Mammary epithelial cell (primary cell): ENCODE results near the gene IQCN.

Source experiments
- CTCF ChIP-seq, 2 donors: IDR thresholded peaks in 1 of 2; conservative IDR thresholded peaks in 1 of 2; 2 replicates each; pipeline ENCODE4 v1.5.1; 2011 to 2012; ENCODE audit warnings: inconsistent platforms in 2 of 2, low read length in 2 of 2, mild to moderate bottlenecking in 2 of 2, control low read depth in 1 of 2, low read depth in 1 of 2; ENCODE audit not compliant: insufficient read depth in 1 of 2; ENCODE audit errors: extremely low read depth in 1 of 2
- EZH2 ChIP-seq: IDR thresholded peaks from 2 replicates; pipeline ENCODE4 v1.6.1; 2012; ENCODE audit warnings: low read length, inconsistent platforms, borderline replicate concordance

- TF ChIP-seq EZH2 (no peak), CTCF (conservative IDR thresholded peaks at IDR 0.05 in 1 of 2, IDR thresholded peaks at IDR 0.05 in 1 of 2; ENCODE audit: extremely low read depth in 1 of 2, insufficient read depth in 1 of 2, low read depth in 1 of 2, low read length in 2 of 2) (no peak)
Measured at GRCh38 chr19:18266771-18267686, 7.2 kb downstream of the IQCN start.
